NCI-H345 (cell line): Measurements from ENCODE around the gene DMXL2.
"Not testable (repeated sequence)": the region's sequence is repeated elsewhere in the genome, so short reads cannot be mapped to it uniquely, and the experiment has no call there.

Source experiments
- DNase-seq: peaks from one replicate; lab custom pipeline; 2025; lab: John Stamatoyannopoulos, UW

DMXL2 gene

DNA sequence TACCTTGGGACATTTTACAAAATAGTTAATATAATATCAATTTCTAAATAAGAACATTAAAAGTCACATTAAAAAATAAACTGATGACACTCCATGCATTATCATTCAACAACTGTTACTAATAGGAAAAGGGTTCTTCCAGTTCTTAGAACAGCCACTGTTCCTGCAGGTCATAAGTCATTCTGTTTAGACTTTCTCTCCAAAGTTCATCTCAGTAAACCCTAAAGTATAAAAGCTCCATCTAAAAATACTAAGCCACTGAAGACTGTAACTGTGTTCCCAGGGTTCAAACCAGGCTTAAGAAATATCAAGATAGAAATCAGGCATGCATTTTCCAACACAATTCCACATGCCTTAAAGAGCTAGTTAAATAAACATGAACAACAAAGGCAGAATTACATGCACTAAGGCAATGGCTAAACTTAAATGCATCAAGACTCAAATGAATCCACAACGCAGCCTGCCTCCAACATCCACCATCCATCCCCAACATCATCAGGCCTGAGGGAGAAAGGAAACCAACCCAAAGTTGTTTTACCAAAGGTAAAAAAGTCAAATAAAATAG lies 46.2 kb downstream of the DMXL2 start:
- no peak for DNase-seq

DNA sequence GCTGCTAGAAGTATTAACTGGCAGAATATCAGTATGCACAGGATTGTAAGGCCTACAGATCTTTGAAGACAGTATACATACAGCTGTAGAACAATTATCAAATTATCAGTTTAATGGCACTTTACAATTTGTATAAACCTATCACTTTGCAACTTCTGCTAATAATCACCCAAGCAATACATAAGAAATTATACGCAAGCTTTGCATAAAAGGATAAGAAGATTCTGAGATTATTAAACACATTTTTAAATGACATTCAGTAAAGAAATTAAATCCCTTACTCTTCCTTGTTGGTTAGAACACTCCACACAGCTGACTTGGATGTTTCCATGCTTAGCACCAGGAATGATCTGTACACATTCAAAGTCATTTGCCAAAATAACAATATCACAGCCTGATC lies 46.8 kb downstream of the DMXL2 start:
- DNase-seq, result no peak

DNA sequence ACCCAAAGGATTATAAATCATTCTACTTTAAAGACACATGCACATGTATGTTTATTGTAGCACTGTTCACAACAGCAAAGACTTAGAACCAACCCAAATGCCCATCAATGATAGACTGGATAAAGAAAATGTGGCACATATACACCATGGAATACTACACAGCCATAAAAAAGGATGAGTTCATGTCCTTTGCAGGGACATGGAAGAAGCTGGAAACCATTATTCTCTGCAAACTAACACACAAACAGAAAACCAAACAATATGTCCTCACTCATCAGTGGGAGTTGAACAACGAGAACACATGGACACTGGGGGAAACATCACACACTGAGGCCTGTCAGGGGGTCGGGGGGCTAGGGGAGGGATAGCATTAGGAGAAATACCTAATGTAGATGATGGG lies 49.2 kb downstream of the DMXL2 start:
- DNase-seq, result not testable (repeated sequence)

DNA sequence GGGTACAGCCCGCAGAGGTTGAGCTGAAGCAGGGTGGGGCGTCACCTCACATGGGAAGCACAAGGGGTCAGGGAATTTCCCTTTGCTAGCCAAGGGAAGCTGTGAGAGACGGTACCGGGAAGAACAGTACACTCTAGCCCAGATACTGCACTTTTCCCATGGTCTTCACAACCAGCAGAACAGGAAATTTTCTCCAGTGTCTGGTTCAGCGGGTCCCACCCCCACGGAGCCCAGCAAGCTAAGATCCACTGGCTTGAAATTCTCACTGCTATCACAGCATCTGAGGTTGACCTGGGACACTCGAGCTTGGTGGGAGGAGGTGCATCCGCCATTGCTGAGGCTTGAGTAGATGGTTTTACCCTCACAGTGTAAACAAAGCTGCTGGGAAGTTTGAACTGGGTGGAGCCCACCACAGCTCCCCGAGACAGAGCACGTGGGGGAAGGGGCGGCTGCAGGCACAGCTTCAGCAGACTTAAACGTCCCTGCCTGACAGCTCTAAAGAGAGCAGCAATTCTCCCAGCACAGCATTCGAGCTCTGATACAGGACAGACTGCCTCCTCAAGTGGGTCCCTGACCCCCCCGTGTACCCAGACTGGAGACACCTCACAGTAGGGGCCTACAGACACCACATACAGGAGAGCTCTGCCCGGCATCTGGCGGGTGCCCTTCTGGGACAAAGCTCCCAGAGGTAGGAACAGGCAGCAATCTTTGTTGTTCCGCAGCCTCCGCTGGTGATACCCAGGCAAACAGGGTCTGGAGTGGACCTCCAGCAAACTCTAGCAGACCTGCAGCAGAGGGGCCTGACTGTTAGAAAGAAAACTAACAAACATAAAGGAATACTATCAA lies 53.4 kb downstream of the DMXL2 start:
- not testable (repeated sequence) for DNase-seq

DNA sequence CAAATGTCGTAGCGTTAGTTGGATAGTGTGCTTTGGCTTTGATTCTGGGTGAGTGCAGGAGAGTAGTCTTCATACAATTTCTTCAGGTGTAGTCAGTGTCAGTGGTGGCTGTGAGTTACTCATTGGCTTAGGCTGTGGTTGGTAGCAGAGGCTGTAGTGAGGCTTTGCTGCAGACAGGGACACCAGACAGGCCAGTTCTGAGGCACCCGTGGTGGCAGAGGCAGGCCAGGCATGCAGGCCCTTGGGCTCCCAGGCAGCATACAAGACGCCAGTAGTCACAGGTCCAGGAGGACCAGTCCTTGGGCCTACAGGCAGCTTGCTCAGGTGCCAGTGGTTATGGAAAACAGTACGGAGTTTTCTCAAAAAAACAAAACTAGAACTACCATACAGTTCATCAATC lies 61.3 kb downstream of the DMXL2 start:
- DNase-seq, result no peak

DNA sequence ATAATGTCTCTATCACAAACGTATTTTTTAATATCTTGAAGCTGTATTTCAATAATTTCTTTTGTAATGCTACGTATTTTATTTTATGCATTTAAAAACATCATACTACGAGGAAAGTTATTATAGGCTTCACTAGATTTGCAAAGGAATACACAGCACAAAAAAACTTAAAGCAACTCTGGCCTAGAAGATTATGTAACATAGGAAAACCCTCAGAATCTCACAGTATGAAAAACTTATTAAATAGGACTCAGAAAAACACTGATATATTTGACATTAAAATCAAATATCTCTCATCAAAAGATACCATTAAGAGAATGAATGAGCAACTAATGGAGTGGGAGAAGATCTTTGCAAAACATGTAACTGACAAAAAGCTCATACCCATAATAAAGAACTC lies 63.7 kb downstream of the DMXL2 start:
- DNase-seq, result no peak

DNA sequence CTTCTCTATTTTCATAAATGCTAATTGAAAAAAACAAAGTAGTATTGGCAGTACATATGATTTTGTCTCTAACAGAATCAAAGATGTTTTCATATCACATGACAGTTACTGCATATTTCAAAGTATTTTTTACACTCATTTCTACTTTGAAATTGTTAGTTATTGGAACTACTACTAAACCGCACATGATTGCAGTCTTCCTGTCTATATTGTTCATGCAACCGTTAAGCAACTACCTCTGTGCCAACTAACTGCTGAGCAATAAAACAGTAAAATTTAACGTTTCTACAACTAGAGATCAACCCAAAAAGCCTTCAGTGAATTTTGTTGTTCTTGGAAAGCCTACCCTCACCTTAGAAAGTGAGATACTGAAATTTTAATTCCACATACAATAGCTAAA lies 64.2 kb downstream of the DMXL2 start:
- no peak for DNase-seq

DNA sequence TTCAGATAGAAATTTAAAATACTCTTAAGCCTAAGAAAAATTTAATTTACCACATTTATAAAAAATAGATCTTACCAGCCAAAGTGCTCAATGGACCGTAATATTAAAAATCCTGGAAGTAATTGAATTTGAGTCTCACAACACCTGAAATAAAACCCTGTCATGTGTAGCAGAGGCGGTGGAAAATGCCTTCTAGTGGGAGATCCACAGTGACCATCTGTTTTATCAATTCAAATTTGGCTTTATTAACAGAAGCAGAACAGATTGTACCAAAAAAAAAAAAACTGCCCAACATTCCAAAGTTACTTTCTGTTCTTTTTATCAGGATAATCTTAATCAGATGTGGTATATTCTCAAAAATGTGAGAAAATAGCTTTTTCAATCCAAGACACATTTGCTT lies 71.7 kb downstream of the DMXL2 start:
- DNase-seq, result no peak

DNA sequence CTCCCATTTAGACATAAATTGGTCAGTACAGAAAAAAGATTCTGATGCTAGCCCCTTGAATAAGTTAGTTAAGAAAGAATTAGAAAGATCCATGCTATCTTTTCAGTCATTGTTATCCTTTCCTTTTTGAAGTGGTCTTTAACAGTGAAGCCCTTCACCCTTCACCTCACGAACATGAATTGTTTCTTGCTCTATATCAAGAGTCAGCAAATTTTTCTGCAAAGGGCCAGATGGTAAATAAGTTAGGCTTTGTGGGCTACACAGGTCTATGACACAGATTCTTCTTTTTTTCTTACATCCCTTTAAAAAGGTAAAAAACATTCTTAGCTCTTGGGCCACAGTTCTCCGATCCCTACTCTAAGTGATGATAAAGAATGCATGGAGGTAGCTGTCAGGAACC lies 74.9 kb downstream of the DMXL2 start:
- DNase-seq, result no peak

DNA sequence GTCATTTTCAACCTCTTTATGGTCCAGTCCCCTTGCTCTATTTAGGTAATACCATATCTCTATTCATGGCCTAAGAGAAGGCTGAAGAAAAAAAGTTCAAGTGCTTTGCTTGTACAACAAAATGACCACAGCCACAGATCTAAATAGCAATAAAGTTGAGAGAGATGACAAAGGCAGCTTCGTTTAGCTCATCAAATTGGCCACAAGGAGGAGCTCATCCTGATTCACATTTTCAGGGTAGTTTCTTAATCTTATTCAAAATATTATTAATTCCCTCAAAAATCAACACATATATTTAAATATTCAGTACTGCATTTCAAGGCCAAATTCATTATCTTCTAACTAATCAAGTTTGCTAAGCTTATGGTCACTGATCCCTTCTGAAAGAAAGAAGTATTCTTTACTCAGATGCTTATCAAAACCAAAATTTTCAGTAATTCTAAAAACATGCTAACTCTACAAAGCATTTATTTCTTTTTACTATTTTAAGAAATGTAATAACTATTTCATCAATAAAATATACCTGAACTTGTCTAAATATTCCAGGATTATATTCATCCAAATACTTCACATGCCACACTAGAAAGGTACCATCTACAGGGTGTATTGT lies 85.5 kb downstream of the DMXL2 start:
- DNase-seq, result no peak

DNA sequence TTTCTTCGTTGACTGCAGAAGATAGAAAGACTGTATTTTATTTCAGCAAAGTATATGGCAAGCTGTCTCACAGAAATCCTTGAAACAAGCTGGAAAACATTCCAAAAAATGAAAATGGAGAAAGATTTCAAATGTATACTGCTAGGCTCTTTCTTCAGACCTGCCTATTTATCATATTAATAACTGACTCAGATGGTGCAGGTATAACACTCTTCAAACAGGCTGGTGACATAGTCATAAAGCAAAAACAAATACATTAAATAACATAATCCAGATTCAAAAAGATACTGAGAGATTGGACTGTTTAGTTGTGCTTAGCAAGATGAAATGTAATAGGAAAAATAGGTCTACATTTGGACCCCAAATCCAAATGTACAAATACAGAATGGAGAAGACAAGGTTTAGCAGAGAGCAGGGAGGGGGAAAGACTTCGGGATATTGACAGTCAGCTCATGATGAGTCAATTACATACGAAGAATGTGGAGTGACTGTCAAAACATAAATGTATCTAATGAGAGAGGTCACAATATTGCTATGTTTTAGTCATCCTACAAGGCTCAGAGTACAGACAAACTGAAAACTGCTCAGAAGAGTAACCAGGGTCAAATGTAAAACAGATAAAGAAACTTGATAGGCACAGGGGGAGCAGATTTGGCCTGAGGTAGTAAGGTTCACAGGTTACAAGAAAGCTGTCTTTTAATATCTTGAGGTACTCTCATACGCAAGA lies 88.7 kb downstream of the DMXL2 start:
- no peak for DNase-seq

DNA sequence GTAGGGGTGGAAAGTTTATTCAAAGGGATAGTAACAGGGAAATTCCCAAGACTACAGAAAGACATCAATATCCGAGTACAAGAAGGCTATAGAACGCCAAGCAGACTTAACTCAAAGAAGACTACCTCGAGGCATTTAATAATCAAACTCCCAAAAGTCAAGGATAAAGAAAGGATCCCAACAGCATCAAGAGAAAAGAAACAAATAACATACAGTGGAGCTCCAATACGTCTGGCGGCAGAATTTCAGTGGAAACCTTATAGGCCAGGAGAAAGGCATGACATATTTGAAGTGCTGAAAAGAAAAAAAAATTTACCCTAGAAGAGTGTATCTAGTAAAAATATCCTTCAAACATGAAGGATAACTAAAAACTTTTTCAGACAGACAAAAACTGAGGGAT lies 95.6 kb downstream of the DMXL2 start:
- DNase-seq, result no peak

DNA sequence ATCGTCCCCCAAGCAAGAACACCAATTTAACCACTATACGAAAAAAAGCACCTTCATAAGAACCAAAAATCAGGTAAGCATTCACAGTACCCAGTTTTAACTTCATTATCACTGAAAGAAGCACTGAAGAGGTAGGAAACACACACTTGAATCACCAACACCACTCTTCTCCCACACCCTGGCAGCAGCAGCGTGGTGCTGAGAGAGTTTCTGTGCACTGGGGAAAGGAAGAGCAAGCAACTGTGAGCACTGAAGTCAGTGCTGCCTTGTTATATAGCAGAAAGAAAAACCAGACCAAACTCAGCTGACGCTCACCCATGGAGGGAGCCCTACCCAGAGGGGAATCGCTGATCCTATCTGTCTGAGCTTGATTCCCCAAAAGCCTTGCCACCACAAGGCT lies 98.2 kb downstream of the DMXL2 start:
- no peak for DNase-seq

DNA sequence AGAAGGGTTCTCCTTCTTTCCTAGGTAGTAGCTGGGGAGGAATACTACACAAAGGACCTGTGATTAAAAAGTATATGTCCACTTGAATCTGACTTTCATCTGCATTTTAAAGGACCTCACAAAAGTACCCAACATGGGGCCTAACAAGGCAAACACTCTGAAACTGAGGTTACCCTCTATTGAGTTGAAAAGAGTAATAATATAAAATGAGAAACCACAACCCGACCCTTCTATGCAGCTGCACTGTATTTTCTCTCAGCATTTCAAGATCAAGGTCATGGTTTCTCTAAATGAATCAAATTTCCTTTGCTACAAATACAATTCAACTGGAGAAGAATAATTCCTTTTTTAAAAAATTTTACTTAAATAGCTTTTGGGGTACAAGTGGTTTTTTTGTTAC lies 106.3 kb downstream of the DMXL2 start:
- DNase-seq, result no peak

DNA sequence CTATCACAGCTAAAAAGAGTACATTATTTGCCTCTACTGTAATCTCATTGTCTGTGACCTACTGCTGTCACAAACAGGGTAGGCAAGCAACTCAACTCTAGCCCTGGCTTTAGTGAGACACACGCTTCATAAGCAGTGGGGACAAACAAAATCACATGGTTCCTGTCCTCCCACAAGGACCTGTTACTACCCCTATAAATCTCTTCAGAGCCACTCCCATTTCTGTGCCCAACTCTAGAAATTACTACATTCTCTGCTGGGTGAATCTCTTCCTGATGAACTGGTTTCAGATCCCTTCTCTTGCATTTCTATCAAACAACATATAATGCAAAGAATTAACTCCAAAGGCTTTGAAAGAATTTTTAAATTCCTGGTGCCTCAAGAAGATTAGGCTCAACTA lies 117.3 kb downstream of the DMXL2 start:
- no peak for DNase-seq

DNA sequence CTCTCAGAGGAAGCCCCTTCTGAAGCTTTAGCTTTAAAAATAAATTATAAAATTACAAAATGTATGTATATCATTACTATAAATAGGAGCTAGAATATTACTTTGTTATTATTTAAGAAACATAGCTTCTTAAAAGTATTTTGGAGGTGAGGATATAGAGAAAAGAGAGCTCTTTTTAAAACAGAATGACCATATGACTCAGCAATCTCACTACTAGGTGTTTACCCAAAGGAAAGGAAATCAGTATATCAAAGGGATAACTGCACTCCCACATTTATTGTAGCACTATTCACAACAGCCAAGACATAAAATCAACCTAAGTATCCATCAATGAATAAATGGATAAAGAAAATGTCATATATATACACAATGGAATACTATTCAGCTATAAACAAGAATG lies 119.6 kb downstream of the DMXL2 start:
- DNase-seq, result no peak

DNA sequence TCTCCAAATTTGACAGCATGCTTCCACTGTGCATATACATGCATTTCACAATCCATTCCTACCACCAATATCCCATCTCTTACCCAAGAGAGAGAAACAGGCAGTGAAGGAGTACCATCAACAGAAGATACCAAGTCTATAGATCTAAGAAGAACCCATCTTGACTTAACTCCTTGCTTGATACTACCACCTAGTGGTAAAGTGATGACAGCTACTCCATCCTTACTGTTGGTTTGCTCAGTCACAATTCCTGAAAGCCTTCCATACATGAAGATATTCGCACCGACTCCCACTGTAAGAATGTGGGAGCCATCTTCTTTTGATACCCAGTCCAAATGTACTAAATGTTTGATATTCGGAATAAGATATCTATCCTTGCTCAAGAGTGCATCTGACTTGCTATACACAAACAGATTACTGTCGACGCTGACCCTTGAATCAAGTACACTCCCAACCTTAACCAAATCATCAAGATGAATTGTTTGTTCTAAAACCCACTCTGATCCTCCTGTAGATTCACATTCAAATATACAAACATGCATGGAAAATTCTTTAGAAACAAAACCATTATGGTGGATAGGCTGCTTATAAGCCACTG lies 123.1 kb downstream of the DMXL2 start:
- no peak for DNase-seq

DNA sequence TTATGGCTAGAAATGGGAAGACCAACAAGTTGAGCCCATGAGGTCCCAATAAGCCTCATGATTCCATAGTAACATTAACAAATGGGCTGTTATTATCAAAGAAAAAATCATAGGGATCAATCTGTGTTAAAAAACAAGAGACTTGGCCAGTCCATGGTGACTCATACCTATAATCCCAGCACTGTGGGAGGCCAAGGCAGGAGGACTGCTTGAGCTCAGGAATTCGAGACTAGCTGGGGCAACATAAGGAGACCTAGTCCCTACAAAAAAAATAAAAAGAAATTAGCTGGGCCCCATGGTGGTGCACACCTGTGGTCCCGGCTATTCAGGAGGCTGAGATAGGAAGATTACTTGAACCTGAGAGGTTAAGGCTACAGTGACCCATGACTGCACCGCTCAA lies 124.8 kb downstream of the DMXL2 start:
- DNase-seq, result no peak

DNA sequence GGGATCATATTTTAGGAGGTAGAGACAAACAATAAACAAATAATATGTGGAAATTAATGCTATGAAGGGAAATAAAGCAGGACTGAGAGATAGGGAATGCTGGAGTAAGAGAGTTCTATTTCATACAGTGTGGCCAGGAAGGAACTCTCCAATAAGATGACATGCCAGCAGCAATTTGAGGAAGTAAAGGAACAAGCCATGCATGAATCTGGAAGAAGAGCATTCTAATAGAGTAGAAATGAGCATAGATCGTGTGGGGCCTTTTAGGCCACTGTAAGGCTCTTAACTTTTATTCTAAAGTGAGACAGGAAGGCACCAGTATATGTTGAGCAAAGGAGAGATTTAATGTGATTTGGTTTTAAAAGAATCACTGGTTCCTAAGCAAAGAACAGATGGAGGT lies 126.3 kb downstream of the DMXL2 start:
- DNase-seq, result no peak

DNA sequence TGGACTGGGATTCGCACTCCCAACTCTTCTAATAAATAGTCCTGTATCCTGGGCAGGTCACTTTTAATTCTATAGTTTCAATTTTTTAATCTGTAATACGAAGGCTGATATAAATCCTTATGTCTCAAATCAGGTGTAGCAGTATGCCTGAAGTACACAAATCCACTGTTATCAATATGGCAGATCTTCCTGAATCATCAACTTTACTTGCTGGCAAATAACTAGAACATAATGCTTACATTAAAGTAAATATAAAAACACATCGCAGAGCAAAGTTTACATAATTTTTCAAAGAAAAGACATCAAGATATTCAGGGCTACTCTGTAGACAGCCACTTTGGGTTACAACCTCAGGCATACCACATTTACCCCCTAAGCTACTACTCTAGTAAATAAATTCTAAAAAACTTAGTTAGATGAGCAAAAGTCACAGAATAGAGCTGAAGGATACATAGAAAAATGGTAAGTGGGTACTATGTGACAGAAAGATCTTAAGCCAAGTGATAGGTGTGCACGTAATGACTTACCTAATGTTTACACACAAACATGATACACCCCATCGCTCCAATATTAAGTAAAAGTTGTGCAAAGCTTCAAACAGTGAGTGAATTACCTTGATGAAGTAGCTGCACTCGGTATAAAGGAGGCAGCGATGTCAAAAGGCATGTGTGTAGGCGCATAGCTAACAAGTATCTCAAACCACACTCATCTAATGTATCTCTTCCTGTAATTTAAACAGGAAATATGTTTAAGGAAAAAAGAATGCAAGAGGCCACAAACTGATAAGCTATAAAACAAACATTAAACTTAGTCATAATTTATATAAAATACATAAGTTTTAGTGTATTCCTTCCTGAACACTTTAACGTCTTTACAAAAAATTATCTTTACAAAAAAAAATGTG lies 127.9 kb downstream of the DMXL2 start:
- DNase-seq, result no peak

DNA sequence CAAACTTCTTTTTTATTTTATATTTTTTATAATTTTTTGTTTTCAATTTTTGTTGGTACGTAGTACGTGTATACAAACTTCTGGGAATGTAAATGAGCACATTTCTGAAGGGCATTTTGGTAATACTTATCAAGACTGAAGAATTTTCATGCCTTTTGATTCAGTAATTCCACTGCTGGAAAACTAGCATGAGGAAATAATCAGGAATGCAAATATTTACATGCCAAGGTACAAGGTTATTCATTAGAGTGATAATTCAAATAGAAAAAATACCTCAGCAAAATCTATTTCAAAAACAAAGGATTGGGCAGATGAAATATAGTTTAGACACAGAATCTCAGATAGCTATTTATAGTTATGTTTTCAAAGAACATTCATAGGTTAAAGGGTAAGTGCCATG lies 128.7 kb downstream of the DMXL2 start:
- no peak for DNase-seq
